IPS DF 6.9 (cell line): ENCODE measurements around the gene CFTR.

Experiments used
- DNase-seq: peaks from one replicate; pipeline ENCODE4 v3.0.0-alpha.2; 2013; ENCODE audit warnings: low read depth, low spot score
- H3K27ac ChIP-seq: one replicate; pipeline ENCODE4 v1.5.1; 2013; ENCODE audit warnings: low read length, control low read depth
- H3K27me3 ChIP-seq: 2 replicates; pipeline ENCODE4 v1.6.1; 2013; ENCODE audit warnings: mild to moderate bottlenecking, low read length; ENCODE audit not compliant: control insufficient read depth, insufficient read depth
- H3K36me3 ChIP-seq: 2 replicates; pipeline ENCODE4 v1.6.1; 2013; ENCODE audit warnings: low read length; ENCODE audit not compliant: control insufficient read depth, insufficient read depth
- H3K4me1 ChIP-seq: 2 replicates; pipeline ENCODE4 v1.6.1; 2013; ENCODE audit warnings: low read length; ENCODE audit not compliant: control insufficient read depth, insufficient read depth
- H3K4me3 ChIP-seq: 2 replicates; pipeline ENCODE4 v1.5.1; 2013; ENCODE audit warnings: mild to moderate bottlenecking, low read length
- H3K9me3 ChIP-seq: 2 replicates; pipeline ENCODE4 v1.6.1; 2013; ENCODE audit warnings: low read length, inconsistent platforms; ENCODE audit not compliant: control insufficient read depth, insufficient read depth
- WGBS: extraction: QIAGEN DNeasy Blood & Tissue Kit; methylation state at CpG from one replicate; pipeline ENCODE4 v1.1.7; 2013; ENCODE audit warnings: mixed read lengths, missing lambda C conversion rate; ENCODE audit not compliant: insufficient read length, insufficient coverage; 5-methylcytosine and 5-hydroxymethylcytosine counted together

The CFTR gene

GRCh38 chr7:117550625-117551024 lies 70.8 kb downstream of the CFTR start:
- H3K4me3 ChIP-seq: no peak overlapping the region
- no peaks in the 10 kb centered on the region for H3K36me3 ChIP-seq
- WGBS: no CpG with 5 or more reads among the region's 2 CpGs
- no peak overlapping the region for H3K27ac ChIP-seq
- no peaks in the 10 kb centered on the region for H3K4me1 ChIP-seq
- H3K9me3 ChIP-seq: no peaks in the 10 kb centered on the region
- no peak for DNase-seq
- no peaks in the 10 kb centered on the region for H3K27me3 ChIP-seq

GRCh38 chr7:117552660-117553059 lies 72.8 kb downstream of the CFTR start:
- no peak overlapping the region for H3K27ac ChIP-seq
- H3K27me3 ChIP-seq: no peaks in the 10 kb centered on the region
- no peak overlapping the region for H3K4me3 ChIP-seq
- no peaks in the 10 kb centered on the region for H3K4me1 ChIP-seq
- H3K9me3 ChIP-seq: no peaks in the 10 kb centered on the region
- no peak for DNase-seq
- no peaks in the 10 kb centered on the region for H3K36me3 ChIP-seq

GRCh38 chr7:117555260-117555659 lies 75.4 kb downstream of the CFTR start:
- H3K36me3 ChIP-seq: no peaks in the 10 kb centered on the region
- H3K27me3 ChIP-seq: no peaks in the 10 kb centered on the region
- no peak overlapping the region for H3K27ac ChIP-seq
- no peak for DNase-seq
- no CpG with 5 or more reads among the region's 5 CpGs for WGBS
- no peaks in the 10 kb centered on the region for H3K4me1 ChIP-seq
- no peaks in the 10 kb centered on the region for H3K9me3 ChIP-seq
- no peak overlapping the region for H3K4me3 ChIP-seq

GRCh38 chr7:117559391-117559790 lies 79.6 kb downstream of the CFTR start:
- DNase-seq: no peak
- WGBS: no CpG with 5 or more reads among the region's 3 CpGs
- Histone ChIP-seq H3K9me3 (no peaks in the 10 kb centered on the region), H3K4me1 (no peaks in the 10 kb centered on the region), H3K36me3 (no peaks in the 10 kb centered on the region), H3K27ac (no peak overlapping the region), H3K27me3 (no peaks in the 10 kb centered on the region), H3K4me3 (no peak overlapping the region)

- no peaks in the 10 kb centered on the region for H3K27me3 ChIP-seq
- H3K9me3 ChIP-seq: no peaks in the 10 kb centered on the region
- no peak overlapping the region for H3K27ac ChIP-seq
- no peak for DNase-seq
- no peaks in the 10 kb centered on the region for H3K4me1 ChIP-seq
- no peak overlapping the region for H3K4me3 ChIP-seq
- H3K36me3 ChIP-seq: no peaks in the 10 kb centered on the region
Measured at GRCh38 chr7:117560030-117560429, 80.2 kb downstream of the CFTR start.

GRCh38 chr7:117562759-117563158 lies 82.9 kb downstream of the CFTR start:
- no peaks in the 10 kb centered on the region for H3K4me1 ChIP-seq
- H3K4me3 ChIP-seq: no peak overlapping the region
- no CpG with 5 or more reads among the region's 2 CpGs for WGBS
- DNase-seq: no peak
- no peaks in the 10 kb centered on the region for H3K9me3 ChIP-seq
- no peak overlapping the region for H3K27ac ChIP-seq
- no peaks in the 10 kb centered on the region for H3K36me3 ChIP-seq
- H3K27me3 ChIP-seq: no peaks in the 10 kb centered on the region

GRCh38 chr7:117564080-117564479 lies 84.3 kb downstream of the CFTR start:
- H3K4me3 ChIP-seq: no peak overlapping the region
- H3K4me1 ChIP-seq: no peaks in the 10 kb centered on the region
- H3K9me3 ChIP-seq: no peaks in the 10 kb centered on the region
- no peaks in the 10 kb centered on the region for H3K27me3 ChIP-seq
- no peaks in the 10 kb centered on the region for H3K36me3 ChIP-seq
- no CpG with 5 or more reads among the region's 3 CpGs for WGBS
- no peak for DNase-seq
- no peak overlapping the region for H3K27ac ChIP-seq

GRCh38 chr7:117564627-117565026 lies 84.8 kb downstream of the CFTR start:
- Histone ChIP-seq H3K4me1 (no peaks in the 10 kb centered on the region), H3K27me3 (no peaks in the 10 kb centered on the region), H3K4me3 (no peak overlapping the region), H3K9me3 (no peaks in the 10 kb centered on the region), H3K27ac (no peak overlapping the region), H3K36me3 (no peaks in the 10 kb centered on the region)
- DNase-seq: no peak
- WGBS: no CpG with 5 or more reads among the region's 2 CpGs

GRCh38 chr7:117565226-117565625 lies 85.4 kb downstream of the CFTR start:
- Histone ChIP-seq H3K4me1 (no peaks in the 10 kb centered on the region), H3K27me3 (no peaks in the 10 kb centered on the region), H3K27ac (no peak overlapping the region), H3K36me3 (no peaks in the 10 kb centered on the region), H3K4me3 (no peak overlapping the region), H3K9me3 (no peaks in the 10 kb centered on the region)
- WGBS: 100% methylated on average over 1 of the region's 4 CpGs
- no peak for DNase-seq

GRCh38 chr7:117567781-117568180 lies 88.0 kb downstream of the CFTR start:
- no peak overlapping the region for H3K27ac ChIP-seq
- no CpG with 5 or more reads among the region's 1 CpG for WGBS
- no peak for DNase-seq

GRCh38 chr7:117572856-117573620 lies 93.2 kb downstream of the CFTR start:
- Histone ChIP-seq H3K27ac (no peak overlapping the region), H3K4me1 (no peaks in the 10 kb centered on the region), H3K9me3 (no peaks in the 10 kb centered on the region), H3K4me3 (no peak overlapping the region), H3K27me3 (no peaks in the 10 kb centered on the region), H3K36me3 (no peaks in the 10 kb centered on the region)
- DNase-seq: no peak

More at GRCh38 chr7:117567781-117568180, 88.0 kb downstream of the CFTR start:
- Histone ChIP-seq H3K27me3 (no peaks in the 10 kb centered on the region), H3K4me3 (no peak overlapping the region), H3K9me3 (no peaks in the 10 kb centered on the region), H3K4me1 (no peaks in the 10 kb centered on the region), H3K36me3 (no peaks in the 10 kb centered on the region)
